GM21717 (cell line): ENCODE data around the gene PSMD14.
"Not testable (repeated sequence)": the region's sequence is repeated elsewhere in the genome, so short reads cannot be mapped to it uniquely, and the experiment has no call there.

Experiments used
- ATAC-seq: cut with Tn5 transposase; IDR thresholded peaks from one replicate; pipeline ENCODE4 v1.9.1; 2021; ENCODE audit warnings: mild to moderate bottlenecking, moderate library complexity; ENCODE audit not compliant: unreplicated experiment

Gene PSMD14

DNA sequence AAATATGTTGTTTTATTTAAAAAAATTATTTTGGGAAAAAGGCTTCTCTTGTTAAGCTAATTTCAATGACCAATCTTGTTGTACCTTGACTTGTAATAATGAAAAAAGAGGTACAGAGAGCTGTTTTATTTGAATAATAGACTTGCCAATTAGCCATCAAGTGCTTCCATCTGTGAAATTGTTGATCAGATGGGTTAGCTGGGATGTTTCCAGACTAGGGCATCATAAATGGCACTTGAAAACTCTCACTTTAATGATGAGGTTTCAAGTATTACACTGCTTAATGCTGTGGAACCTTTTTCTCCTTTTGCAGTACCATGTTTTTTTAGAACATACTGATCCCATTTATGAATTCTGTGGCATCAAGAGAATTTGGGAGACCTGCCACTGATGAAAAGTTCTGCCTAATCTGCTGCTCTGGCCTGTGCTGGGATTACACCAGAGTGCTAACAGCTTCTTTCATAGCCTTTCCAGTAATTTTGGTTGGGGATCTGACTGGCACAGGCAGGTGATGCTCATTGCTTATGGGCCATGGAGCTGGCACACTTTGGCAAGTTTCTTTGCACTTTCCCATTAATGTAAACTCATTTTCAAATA, 24.2 kb downstream of the PSMD14 start:
- ATAC-seq = no peak

DNA sequence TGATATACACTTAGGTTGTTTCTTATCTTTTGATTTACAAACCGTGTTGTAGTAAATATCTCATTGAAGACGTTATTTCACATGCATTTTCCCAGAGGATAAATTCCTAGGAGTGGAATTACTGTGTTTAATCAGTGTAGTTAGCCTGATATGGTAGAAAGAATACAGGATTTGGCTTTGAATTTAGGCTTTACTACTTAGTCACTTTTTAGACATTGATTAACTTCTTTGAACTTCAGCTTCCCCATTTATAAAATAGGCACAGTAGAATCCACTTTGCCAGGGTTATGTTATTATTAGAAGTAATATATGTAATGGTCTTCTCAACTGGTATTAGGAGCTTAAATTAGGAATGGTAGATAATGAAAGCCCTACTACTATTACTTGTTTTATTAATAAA, 27.4 kb downstream of the PSMD14 start:
- no peak for ATAC-seq

DNA sequence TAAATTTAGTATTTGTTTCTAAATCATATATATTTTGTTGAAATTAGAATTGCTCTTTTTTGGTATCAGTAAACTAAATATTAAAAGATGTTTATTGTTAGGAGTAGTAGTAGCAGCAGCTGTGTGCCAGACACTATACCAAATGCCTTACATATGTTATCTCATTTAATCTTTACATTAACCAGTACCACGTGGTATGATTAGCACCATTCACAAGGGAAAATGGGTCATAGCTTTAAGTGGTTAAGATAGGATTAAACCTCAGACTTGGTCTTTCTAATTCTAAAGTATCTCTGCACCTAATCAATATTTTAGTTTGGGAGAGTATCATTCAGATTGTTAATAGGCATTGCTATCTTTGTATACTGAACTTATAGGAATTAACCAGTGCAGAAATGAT, 29.0 kb downstream of the PSMD14 start:
- ATAC-seq = no peak

DNA sequence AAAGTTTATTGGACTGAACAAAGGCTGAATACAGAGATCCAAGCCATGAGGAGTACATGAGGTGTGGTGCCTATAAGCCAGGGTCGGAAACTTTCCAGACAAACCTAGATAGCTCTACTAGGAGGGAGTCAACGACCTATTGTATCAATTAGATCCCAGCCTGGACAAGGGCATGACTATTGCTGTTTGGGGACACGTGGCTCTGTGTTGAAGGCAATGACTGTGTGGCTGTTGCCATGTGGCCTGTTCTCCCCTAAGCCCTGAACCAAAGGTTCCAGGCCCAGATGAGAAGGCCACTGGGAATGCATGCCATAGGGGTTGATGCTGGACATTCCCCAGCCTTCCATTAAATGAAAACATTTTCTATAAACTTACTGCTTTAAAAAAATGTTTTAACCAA, 31.3 kb downstream of the PSMD14 start:
- not testable (repeated sequence) for ATAC-seq

DNA sequence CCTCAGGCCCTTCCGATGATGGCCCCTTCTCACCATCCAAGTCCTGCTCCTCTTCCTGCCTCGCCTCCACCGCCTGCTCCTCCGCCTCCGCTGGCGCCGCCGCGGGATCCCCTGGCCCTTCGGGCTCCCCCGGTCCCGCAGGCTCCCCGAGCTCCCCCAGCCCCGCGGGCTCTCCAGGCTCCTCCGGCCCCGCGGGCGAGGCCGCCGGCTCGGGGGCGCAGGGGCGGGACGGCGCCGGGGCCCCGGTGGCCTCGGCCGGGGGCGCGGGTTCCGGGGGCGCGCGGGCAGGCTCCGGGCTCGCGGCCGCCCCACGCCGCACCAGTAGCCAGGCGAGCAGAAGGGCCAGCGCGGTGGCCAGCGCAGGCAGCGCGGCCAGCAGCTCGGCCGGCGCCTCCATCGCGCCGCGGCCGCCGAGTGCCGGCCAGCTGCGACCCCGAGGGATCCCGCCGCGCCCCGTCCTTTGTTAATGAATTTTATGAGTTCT, 32.7 kb downstream of the PSMD14 start:
- ATAC-seq = not testable (repeated sequence)

DNA sequence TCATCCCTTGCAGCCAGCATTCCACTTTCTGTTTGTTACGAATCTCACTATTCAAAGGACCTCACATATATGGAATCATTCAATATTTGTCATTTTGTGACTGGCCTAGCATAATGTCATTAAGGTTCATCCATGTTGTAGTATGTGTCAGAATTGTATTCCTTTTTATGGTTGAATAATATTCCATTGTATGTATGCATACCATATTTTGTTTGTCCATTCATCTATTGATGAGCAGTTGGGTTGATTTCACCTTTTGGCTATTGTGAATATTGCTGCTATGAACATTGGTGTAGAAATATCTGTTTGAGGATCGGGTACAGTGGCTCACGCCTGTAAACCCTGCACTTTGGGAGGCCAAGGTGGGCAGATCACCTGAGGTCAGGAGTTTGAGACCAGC, 35.0 kb downstream of the PSMD14 start:
- ATAC-seq = no peak

DNA sequence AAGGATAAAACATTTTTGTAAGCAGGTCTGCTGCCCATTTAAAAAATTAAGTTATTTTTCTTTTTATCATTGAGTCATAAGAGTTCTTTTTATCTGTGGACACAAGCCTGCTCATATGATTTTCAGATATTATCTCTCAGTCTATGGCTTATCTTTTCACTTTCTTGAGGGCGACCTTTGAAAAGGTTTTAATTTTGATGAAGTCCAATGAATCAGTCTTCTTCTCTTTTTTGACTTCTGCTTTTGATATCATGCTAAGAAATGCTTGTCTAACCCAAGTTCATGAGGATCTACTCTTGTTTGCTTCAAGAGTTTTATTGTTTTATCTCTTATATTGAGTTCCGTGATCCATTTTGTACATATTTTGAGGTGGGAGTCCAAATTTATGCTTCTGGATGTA, 36.5 kb downstream of the PSMD14 start:
- ATAC-seq = no peak

DNA sequence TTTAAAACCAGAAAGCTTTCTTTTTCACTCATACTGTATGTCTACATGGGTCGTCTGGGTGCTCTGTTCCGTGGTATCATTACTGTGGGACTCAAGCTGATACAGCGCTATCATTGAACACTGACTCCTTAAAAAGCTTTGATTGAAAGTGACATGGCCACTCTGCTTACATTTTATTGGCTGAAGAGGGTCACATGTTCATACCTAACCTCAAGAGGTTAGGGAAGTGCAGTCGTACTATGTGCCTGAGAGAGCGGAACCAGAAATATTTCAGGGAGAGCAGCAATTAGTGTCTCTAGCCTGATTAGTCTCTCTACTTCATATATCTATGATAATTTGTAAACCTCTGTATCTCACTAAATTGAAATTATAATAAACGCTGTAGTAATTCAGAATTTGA, 43.5 kb downstream of the PSMD14 start:
- ATAC-seq = no peak

DNA sequence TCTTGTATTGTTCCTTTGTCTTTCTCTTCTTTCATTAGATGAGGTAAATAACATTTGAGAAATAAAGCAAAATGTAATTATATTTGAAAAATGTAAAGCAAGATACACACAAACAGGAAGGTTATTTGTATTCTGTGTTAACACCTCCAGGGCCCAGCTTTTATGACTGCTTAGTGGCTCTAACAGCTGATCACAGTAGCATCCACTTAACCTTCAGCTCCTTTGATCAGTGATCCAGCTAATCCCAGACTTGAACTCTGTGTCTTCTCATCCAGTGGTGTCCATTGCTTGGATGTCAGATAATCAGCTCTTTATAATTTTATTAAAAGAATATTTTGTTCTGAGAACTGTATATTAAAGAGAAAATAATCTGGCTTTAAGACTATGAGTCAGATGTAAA, 44.5 kb downstream of the PSMD14 start:
- no peak for ATAC-seq

DNA sequence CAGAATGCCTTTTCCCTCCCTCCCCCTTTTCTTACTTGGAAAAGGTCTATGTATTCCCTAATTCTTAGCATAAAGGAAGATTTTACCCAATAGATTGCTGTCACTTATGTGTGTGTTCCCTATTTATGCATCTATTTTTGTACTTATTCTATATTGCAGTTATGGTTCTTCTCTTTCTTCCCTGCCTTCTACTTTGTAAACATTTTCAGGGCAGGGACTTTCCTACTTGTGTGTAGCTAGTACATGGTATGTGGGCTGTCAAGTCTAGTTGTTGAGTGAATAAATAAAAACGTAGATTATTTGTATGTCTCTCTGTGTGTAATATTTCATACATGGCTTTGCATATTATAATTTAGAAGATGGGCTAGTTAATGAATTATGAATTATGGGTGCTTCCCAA, 45.3 kb downstream of the PSMD14 start:
- ATAC-seq = no peak

DNA sequence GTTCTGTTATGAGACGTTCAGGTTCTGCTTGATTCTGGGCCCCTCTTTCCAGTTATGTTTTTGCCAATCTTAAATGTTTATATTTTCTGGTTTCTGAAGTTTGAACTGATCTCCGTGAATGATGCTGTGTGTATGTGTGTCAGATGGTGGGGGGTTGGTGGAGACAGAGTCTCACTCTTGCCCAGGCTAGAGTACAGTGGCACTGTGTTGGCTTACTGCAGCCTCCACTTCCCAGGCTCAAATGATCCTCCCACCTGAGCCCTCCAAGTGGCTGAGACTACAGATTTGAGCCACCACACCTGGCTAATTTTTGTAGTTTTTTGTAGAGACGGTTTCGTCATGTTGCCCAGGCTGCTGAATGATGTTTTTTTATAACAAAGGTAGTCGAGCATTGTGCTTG, 45.9 kb downstream of the PSMD14 start:
- ATAC-seq = no peak

DNA sequence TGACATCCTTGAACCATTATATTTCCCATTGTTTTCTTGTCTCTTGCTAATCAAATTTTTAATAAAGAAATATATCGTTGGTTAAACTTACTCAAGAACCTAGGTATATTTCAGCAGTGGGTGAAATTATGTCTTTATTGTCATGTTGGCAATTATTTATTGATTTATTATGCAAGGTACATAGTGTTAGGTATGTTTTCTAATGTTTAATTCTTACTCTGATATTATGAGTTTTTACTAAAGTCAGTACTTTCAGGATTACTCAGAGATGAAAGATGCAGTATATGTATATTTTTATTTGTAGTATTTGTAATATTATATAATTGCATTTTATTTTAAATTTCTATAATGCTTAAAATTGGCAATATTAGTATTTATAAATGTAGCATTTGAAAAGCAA, 46.9 kb downstream of the PSMD14 start:
- no peak for ATAC-seq

DNA sequence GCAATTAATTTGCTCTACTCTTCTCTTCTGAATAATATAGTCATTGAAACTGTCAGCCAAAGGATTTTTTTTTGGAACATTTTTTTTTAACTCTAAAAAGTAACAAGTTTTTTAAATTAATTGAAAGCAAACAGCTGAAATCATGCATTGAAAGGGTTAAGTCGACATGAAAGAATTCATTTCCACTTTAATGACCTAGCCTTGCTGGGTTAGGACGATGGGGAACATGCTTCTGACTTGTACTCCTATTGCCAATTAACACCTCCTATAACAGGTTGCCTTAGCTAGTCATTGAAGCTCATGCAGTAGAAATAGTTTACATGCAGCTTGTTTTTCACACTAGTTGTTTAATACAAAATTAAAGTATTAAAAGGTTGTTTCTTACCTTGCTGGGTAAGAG, 47.8 kb downstream of the PSMD14 start:
- no peak for ATAC-seq

DNA sequence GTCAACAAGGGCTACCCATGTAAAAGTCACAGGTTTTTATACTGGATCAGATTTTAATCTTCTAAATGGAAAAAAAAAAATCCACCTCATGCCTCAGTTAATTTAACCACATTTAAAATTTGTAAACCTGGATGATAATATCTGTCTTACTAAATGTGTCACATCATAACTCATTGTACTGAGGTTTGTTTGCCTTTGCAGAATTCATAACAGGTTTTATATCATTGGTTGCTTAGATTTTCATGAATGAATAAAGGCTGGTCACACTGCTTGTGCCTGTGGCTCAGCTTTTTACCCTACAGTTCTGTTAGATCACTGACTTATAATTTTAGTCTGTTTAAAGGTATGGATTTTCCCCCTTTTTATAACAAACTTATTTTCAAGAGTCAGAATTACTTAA, 48.9 kb downstream of the PSMD14 start:
- no peak for ATAC-seq

DNA sequence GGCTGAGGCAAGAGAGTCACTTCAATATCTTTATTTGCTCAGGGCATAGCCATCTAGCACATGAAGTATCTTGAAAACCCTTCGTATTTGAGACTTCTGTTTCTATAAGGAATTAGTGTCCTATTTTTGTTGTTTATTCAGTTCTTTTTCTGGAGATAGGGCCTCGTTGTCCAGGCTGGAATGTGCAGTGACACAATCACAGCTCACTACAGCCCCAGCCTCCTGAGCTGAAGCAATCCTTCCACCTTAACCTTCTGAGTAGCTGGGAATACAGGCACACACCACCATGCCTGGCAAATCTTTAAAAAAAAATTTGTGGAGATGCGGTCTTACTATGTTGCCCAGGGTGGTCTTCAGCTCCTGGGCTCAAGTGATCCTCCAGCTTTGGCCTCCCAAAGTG, 50.6 kb downstream of the PSMD14 start:
- no peak for ATAC-seq

DNA sequence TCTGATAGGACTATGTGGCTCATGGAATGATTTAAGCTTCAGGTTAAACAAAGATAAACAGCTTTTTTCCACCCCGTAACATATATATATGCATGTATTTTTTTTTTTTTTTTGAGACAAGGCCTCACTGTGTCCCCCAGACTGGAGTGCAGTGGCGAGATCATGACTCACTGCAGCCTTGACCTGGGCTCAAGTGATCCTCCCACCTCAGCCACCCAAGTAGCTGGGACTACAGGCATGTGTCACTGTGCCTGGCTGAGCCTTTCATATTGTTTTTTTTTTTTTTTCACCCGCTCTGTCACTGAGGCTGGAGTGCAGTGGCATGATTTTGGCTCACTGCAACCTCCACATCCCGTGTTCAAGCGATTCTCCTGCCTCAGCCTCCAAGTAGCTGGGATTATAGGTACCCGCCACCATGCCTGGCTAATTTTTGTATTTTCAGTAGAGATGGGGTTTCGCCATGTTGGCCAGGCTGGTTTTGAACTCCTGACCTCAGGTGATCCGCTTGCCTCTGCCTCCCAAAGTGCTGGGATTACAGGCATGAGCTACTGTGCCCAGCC, 52.0 kb downstream of the PSMD14 start:
- not testable (repeated sequence) for ATAC-seq

DNA sequence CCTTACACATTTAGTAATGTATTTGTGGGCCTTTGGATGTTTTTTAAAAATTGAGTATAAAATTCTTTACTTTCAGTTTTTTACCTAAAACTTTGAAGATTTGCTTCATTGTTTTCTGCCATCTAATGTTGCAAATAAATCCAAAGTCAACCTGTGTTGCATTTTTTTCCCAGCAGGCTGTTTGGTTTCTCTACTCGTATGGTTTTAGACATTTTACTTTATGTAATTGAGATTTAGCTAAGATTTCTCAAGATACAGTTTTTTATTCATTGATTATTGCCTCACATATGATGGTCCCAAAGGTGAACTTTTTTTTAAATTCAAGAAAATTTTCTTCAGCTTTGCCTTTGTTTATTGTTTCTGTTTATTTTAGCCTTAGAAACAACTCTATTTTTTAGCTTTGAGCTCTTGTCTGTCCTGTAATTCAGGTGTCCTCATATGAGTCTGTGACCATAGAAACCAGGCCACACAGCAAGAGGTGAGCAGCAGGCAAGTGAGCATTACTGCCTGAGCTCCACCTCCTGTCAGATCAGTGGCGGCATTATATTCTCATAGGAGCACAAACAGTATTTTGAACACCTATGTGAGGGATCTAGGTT, 54.4 kb downstream of the PSMD14 start:
- ATAC-seq = no peak

DNA sequence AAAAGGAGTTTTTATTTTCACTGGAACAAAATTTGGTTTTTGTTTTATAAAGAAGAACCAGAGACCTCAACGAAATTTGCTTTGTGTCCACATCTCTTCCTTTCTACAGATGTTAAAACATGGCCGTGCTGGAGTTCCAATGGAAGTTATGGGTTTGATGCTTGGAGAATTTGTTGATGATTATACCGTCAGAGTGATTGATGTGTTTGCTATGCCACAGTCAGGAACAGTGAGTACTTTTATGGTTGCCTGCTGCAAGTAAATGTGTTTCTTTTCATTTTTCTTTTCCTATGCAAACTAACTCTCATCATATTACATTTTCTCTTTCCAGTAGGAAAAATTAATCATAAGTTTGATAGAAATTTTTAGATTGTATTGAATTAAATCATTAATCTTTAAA, 59.5 kb downstream of the PSMD14 start:
- ATAC-seq = no peak

DNA sequence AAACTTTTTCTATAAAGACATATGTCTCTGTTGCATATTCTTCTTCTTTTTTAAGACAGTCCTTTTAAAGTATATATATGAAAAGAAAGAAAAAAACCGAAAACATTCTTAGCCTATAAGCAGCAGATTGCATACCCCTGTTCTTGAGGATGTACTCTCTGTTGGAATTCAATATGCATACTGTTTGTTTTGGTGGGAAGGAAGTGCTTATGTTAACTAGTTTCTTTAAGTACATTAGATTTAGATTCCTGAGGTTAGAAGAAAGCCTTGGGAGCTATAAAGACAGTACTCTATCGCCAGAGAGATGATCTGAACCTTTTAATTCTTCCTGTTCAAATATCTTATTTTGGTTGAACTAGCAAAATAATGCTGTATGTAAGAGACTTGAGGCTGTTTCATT, 61.1 kb downstream of the PSMD14 start:
- no peak for ATAC-seq

DNA sequence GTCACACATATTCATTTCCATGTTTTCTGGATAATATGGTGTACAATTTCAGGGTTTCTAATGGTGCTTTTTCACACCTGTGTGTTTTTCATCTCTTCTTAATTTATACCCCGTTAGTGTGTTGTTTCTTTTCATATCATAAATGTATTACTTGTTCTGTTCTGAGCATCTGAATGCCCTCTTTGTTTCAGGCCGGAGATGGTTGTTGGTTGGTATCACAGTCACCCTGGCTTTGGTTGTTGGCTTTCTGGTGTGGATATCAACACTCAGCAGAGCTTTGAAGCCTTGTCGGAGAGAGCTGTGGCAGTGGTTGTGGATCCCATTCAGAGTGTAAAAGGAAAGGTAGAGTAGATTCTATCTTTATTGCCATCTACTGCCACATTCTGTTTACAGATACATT, 62.8 kb downstream of the PSMD14 start:
- ATAC-seq = no peak

DNA sequence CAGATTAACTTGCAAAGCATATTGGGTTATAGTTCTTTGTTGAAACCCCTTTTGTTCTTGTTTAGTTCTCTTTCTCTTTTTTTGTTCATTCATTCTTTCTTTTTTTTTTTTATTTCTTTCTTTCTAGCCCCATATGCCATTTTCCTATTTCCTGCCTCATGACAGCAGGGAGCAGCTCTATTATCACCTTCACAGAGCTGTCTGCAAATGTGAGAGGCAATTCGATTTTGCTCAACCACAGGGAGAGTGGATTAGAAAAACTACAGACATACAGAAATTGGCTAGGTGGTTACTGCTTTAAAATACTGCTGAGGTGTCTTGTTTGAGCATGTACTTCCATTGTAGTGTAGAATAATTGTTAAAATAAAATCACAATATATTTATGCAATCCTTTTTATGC, 63.6 kb downstream of the PSMD14 start:
- ATAC-seq = no peak

DNA sequence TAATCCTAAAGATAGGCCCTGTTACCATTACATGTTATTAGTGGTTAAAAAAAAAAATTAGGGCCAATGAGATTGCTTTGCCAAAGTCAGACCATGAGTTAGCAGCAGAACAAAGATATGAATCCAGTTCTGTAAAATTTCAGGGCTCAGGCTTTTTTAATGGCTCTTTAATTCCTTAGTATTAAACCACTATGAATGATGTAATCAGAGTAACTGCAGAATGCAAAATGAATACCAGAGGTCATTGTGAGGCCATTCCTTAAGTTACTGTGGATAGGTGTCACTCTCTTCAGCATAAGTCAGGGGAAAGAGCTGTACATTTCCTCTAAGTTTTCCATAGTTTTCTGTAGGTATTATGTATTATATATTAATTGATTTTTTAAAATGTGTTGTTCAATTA, 65.7 kb downstream of the PSMD14 start:
- no peak for ATAC-seq

DNA sequence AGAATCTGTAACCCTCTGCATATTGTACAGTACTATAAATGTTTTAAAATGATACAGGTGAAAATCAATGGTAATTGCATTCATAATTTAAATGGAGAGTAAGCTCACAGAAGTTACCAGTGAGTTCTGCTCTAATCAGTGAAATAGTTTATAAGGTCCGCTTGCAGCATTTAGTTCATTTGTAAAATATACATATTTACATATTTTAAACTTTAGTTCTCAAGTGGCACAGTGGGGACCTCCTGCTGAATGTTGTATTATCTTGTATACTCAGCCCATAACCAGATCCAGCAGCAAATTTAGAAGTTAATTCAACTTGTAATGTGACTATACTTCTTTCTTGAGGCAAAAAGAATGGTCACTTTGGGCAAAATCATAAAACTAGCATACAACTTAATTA, 66.2 kb downstream of the PSMD14 start:
- no peak for ATAC-seq
